K562 (cell line): ENCODE measurements around the gene ABHD16A. TPM values are rescaled to one million over a fixed set of nuclear protein-coding genes. Genes with fewer than 3 reads are reported as not detected.

Experiments
- CBX3 ChIP-seq, 2 experiments: IDR thresholded peaks; 1 replicate in 1 of 2; 2 replicates in 1 of 2; pipeline ENCODE4 v1.6.1; 2012; ENCODE audit warnings: inconsistent platforms in 2 of 2, low read length in 2 of 2, borderline replicate concordance in 1 of 2, control low read depth in 1 of 2
- CCAR2 ChIP-seq: fragments of 200-400 bp; formaldehyde crosslinking; IDR thresholded peaks from 2 replicates; pipeline ENCODE4 v1.6.1; 2017; ENCODE audit warnings: mild to moderate bottlenecking, low read depth, low read length
- CHD4 ChIP-seq: fragments of 200-600 bp; sonication (generic); IDR thresholded peaks from 3 replicates; pipeline ENCODE4 v1.6.1; 2012; ENCODE audit warnings: low read depth, mild to moderate bottlenecking, mixed read lengths, low read length, inconsistent platforms; ENCODE audit not compliant: insufficient read depth, insufficient replicate concordance, poor library complexity, severe bottlenecking
- CREBBP ChIP-seq: IDR thresholded peaks from one replicate; pipeline ENCODE4 v1.6.1; 2012; ENCODE audit warnings: low read depth, mild to moderate bottlenecking, control low read depth, inconsistent platforms, low read length
- DMBX1 ChIP-seq: fragments of 250-450 bp; sonication (Bioruptor Pico); IDR thresholded peaks from 2 replicates; pipeline ENCODE4 v1.8.0; 2022; ENCODE audit warnings: inconsistent platforms, mild to moderate bottlenecking, moderate library complexity, borderline replicate concordance
- EGR1 ChIP-seq: fragments of 450-650 bp; conservative IDR thresholded peaks from 2 replicates; pipeline ENCODE4 v1.6.1; 2017; ENCODE audit warnings: mild to moderate bottlenecking
- ESRRB ChIP-seq: fragments of 250-450 bp; sonication (Bioruptor Pico); IDR thresholded peaks from 2 replicates; pipeline ENCODE4 v1.5.0; 2020; ENCODE audit warnings: mild to moderate bottlenecking, moderate library complexity, borderline replicate concordance
- ETS1 ChIP-seq: conservative IDR thresholded peaks from 2 replicates; pipeline ENCODE4 v1.6.1; 2011; ENCODE audit warnings: low read depth, mild to moderate bottlenecking, low read length; ENCODE audit not compliant: control insufficient read depth
- KLF10 ChIP-seq: fragments of 250-450 bp; sonication (Bioruptor Pico); IDR thresholded peaks from 2 replicates; pipeline ENCODE4 v1.6.1; 2021; ENCODE audit warnings: matching md5 sums
- NR2C2 ChIP-seq, 2 experiments: fragments of 200-800 bp in 1 of 2; sonication (Bioruptor generic) in 1 of 2; sonication (generic) in 1 of 2; formaldehyde crosslinking in 1 of 2; IDR thresholded peaks; 2 replicates each; pipeline versions ENCODE4 v1.6.1 to v1.8.0; 2016 to 2022; ENCODE audit warnings: mild to moderate bottlenecking in 1 of 2, missing compliant biosample characterization in 1 of 2, missing genetic modification characterization in 1 of 2, missing genetic modification reagents in 1 of 2
- PCBP1 ChIP-seq: fragments of 200-400 bp; formaldehyde crosslinking; IDR thresholded peaks from 2 replicates; pipeline ENCODE4 v1.6.1; 2018; ENCODE audit warnings: mild to moderate bottlenecking, low read depth, low read length; ENCODE audit not compliant: poor library complexity, severe bottlenecking
- PHF20 ChIP-seq: fragments of 450-650 bp; IDR thresholded peaks from 2 replicates; pipeline ENCODE4 v1.6.1; 2018; ENCODE audit not compliant: partially characterized antibody
- PREB ChIP-seq: sonication (generic); formaldehyde crosslinking; IDR thresholded peaks from 2 replicates; pipeline ENCODE4 v1.8.1; 2023; ENCODE audit warnings: mild to moderate bottlenecking, missing genetic modification reagents
- SRSF7 ChIP-seq: fragments of 200-400 bp; formaldehyde crosslinking; optimal IDR thresholded peaks from 2 replicates; pipeline ENCODE3; 2017; ENCODE audit warnings: mild to moderate bottlenecking, low read depth, low read length
- ZBTB49 ChIP-seq: sonication (generic); formaldehyde crosslinking; IDR thresholded peaks from 2 replicates; pipeline ENCODE4 v1.8.0; 2022; ENCODE audit warnings: missing genetic modification reagents, mild to moderate bottlenecking, borderline replicate concordance
- ZKSCAN3 ChIP-seq: fragments of 250-450 bp; sonication (Bioruptor Pico); IDR thresholded peaks from 2 replicates; pipeline ENCODE4 v1.4.0; 2020
- ZNF398 ChIP-seq: fragments of 250-450 bp; sonication (Bioruptor Pico); IDR thresholded peaks from 2 replicates; pipeline ENCODE4 v1.8.0; 2021; ENCODE audit warnings: moderate library complexity, mild to moderate bottlenecking, inconsistent platforms
- ZNF780A ChIP-seq: fragments of 250-450 bp; sonication (Bioruptor Pico); IDR thresholded peaks from 2 replicates; pipeline ENCODE4 v1.5.0; 2021; ENCODE audit warnings: mild to moderate bottlenecking
- polyA plus RNA-seq, 8 experiments: library from polyadenylated mRNA; depleted of rRNA in 4 of 8; stranded (reverse) in 5 of 8; unstranded in 3 of 8; fragments of >200 nt; fragmentation: Nextera tagmentation in 2 of 8; fragmentation: Illumina TruSeq in 1 of 8; extraction: Ambion mirVana in 2 of 8; extraction: Trizol in 1 of 8; gene quantifications; 2 replicates each; pipeline versions ENCODE4 v1.2.1 to v1.2.3, GENCODE V29; 2011 to 2014; ENCODE audit warnings: inconsistent platforms in 1 of 8, missing spikeins in 1 of 8
- total RNA-seq, 7 experiments: library from RNA; depleted of rRNA in 6 of 7; stranded (reverse); fragments of >200 nt in 6 of 7; fragmentation: Illumina TruSeq in 2 of 7; extraction: Trizol in 2 of 7; gene quantifications; 2 replicates each; pipeline versions ENCODE4 v1.2.1 to v1.2.3, GENCODE V29; 2011 to 2021; ENCODE audit warnings: low replicate concordance in 1 of 7

Gene ABHD16A
- total and polyA plus RNA-seq, 9 of the 15 experiments (the other 6 are each of a cell fraction or from before 2014, with no cell fraction given), result 25.8 to 120 (median 81.6) TPM

- TF ChIP-seq CCAR2 (no peak), PCBP1 (no peak), SRSF7 (no peak), ZBTB49 (CRISPR knock-in tag) (peak; percentile 11; the same call in 1 of the 2 replicates), CHD4 (no peak), PHF20 (no peak), CBX3 (IDR thresholded peaks at IDR 0.05; ENCODE audit: borderline replicate concordance in 1 of 2, low read length in 2 of 2) (0 out of 3 replicates have a peak, but pooled peaks of 1 of the 2 experiments have one; percentile 37), CREBBP (no peak), ZNF780A (CRISPR knock-in tag) (no peak), DMBX1 (CRISPR knock-in tag) (no peak), ETS1 (no peak), ESRRB (no peak), KLF10 (CRISPR knock-in tag) (no peak), ZNF398 (CRISPR knock-in tag) (no peak), NR2C2 (CRISPR knock-in tag; IDR thresholded peaks at IDR 0.05) (no peak), NR2C2 (tag; IDR thresholded peaks at IDR 0.05) (no peak), EGR1 (no peak), ZKSCAN3 (CRISPR knock-in tag) (no peak), PREB (no peak)
These were observed 41.6 kb downstream of the ABHD16A start (continued) for GRCh38 chr6:31661262-31662123.
